ENCODE data around the gene MED13L.
"Not testable (repeated sequence)": the region's sequence is repeated elsewhere in the genome, so short reads cannot be mapped to it uniquely, and the experiment has no call there.

MED13L gene

DNA sequence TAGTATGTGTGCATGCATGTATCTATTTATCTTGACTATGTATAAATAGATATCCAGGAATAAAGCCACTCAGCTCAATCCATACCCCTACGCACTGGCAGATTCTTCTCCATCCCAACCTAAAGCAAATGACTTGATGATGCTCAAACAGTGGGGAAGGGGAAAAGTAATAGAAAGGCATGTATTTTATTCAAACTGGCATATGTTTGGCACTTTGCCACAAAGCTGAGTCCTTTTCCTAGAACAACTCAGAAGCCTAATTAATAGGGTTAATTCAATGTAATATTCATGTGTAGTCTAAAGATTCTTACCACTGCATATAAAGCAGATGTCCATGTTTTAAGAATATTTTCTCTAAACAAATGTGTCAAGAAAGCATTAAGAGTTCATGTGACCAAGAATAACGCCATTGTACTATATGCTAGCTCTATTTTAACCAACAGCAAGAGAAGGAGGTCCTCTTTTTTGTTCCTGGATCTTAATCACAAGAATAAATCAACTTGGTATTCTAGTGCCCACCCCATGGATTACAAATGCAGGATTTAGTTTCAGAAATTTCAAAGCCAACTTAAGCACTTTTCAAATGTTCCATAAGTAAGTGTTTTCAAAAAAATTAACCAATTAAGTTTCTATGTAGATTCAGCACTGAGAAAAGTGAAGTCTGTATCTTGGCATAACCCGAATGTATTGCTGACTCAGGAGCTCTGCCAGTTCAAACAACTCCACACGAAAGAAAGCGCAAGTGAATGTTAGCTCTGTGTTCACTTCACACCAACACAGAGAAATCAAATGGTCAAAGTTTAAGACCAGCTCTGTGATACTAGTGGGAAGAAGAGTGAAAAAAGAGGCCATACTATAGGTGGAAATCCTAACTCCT is 233.6 kb downstream of the MED13L start:
- no peak for DNase-seq

DNA sequence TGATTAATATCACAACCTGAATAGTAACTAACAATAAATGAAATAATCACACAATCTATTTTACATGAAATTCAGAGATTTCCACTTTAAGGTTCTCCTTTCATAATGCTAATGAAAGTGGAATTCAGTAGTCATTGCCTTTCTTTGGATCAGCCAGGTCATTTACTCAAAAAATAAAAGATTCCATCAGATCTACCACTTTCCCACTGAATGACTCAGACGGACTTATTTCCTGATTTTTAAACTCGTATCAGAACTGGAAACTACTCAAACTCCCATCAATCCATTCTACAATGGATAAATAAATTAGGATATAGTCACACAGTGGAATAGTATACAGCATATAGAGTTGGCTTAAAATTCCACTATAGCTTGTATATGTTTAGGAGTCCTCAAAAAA is 237.1 kb downstream of the MED13L start:
- DNase-seq, result no peak

DNA sequence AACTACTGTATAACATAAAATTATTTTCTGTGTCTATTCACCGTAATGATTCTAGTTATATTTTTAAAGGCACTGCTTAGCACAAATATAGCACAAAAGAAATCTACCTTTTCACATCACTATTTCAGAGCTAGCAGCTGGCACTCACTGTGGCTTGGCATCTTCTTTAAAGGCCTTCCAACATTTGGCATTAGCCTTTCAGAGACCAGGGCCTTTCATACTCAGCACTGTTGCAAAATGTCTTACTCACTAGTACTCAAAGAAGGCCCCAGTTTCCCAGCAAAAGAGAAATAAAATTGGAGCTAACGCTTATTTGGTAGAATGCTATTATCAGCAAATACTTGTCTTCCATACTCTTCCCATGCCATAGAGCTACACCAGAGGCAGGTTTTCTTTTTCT is 238.4 kb downstream of the MED13L start:
- DNase-seq, result no peak

DNA sequence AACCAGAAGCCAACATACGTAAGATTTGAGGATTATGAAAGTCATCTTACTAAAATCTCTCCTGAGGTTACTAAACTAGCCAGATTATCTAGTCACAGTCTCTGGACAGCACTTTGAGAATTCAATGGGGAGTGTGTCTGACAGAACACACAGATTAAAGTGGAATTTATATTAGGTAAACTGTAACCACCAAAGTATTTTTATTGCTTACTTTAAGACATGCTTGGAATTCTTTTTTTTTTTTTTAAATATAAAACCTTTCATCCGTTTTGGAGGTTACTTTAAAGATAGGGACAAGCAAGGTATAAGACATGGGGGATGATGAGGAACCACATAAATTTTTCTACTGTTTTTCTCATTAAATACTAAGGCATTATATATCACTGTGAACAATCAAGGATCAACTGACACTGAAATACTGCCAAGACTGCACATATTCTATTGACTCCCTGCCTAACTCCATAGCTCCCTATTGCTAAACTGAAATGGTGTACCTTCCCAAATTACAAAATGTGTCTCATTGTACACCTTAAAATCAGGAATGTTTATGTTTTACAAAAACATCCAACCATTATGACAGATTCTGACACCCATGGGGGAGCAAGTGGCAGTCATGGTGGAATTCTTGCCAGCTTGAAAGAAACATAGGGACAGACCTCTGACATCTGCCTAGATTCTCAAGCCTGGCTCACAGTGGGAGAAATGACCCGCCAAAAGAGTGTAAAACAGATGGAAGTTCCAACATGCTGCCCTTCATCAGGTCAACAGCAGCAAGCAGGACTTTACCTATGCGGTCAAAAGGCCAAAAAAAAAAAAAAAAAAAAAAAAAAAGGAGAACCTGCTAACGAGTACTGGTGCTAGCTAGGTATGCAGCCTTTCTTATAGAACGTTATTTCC is 239.3 kb downstream of the MED13L start:
- DNase-seq, result no peak

DNA sequence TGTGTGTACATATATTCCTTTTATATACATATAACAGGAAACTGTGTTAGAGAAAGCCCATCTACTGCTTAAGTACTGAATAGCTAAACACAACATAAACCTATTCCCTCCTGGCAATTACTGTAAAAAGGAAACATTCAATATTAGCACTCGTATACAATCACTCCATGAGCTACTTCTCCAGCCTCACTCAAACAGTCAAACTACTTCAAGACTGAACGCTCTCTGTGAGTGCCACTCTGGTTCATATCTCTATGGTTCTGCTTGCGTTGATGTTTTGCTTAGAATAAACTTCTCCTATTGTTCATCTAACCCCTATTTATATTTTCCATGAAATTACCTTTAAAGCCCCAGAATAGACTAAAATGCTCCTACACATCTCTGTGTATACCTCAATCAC is 243.7 kb downstream of the MED13L start:
- no peak for DNase-seq

DNA sequence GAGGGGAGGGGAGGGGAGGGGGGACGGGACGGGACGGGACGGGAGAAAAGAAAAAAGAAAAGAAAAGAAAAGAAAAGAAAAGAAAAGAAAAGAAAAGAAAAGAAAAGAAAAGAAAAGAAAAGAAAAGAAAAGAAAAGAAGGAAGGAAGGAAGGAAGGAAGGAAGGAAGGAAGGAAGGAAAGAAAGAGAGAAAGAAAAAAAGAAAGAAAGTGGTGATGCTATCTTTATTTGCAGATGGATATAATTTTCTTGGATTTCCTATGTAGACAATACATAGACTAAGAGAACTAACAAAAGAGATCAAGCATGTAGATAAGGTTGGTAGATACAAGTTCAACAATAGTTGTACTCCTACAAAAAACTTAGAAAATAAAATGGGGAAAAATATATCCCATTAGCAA is 245.9 kb downstream of the MED13L start:
- not testable (repeated sequence) for DNase-seq

DNA sequence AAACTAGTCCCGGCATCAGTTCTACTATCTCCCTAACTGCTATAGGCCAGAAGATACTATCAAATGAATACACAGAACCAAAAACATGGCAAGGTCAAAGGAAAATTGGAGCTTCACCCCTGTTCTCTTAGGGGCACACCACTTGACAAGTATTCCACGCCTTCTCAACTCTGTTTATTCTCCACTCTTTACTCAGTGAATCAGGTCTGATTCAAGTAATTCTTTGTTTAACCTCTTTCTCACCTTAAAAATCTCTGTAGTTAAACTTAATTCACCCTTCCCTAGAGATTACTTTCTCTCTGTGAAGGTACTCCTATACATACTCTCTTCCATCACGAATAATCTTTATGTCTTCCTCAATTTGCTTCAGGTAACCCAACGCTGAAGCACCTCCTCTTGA is 248.9 kb downstream of the MED13L start:
- no peak for DNase-seq

DNA sequence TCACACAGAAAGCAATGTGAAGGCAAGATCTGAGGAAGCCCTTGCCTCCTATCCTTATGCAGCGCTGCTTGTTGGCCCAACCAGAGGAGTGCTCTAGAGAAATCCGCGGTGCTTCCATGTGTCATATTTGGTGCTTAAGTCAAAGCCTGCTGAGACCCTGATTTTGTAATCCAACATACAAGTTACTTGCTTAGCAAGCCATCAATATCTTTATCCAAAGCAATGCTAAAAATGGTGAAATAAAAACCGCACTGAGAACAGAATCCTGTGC is 250.0 kb downstream of the MED13L start:
- DNase-seq, result no peak

DNA sequence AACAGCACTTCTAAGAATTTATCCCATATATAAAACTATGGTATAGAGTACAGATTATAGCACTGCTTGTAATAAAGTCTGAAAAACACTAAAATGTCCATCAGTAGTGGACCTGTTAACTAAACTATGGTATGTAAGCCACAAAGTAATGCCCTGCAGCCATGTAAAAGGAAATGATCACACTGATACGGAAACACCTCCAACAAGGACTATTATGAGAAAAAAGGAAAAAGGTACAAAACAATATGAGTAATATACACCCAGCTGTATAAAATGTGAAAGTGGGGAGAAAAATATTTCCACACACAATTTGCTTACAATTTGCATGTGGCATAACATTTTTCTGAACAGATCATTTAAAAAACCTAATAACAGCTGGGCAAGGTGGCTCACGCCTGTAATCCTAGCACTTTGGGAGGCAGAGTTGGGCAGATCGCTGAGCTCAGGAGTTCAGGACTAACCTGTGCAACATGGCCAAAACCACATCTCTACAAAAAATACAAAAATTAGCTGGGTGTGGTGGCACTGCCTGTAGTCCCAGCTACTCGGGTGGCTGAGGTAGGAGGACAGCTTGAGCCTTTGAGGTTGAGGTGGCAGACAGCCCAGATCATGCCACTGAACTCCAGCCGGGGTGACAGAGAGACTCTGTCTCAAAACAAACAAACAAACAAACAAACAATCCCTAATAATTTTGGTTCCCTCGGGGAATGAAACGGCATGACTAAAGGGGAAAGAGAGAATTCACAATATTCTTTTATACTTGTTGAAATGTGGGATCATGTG is 250.5 kb downstream of the MED13L start:
- DNase-seq, result no peak

DNA sequence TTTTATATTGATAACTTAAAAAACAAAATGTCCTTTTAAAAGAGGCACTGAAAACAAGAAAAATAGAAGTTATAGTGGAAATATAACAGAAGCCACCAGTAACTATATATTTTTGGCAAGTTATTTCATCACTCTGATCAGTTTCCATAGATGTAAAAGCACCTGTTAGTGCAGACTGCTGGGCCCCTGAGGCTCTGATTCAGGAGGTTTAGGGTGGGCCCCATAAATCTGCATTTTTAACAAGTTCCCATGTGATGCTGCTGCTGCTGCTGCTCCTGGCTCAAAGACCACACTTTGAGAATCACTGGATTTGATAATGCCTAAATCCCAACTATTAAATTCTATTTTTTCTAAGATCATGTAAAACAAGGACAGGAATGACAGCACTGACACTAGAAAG is 251.1 kb downstream of the MED13L start:
- DNase-seq, result no peak

DNA sequence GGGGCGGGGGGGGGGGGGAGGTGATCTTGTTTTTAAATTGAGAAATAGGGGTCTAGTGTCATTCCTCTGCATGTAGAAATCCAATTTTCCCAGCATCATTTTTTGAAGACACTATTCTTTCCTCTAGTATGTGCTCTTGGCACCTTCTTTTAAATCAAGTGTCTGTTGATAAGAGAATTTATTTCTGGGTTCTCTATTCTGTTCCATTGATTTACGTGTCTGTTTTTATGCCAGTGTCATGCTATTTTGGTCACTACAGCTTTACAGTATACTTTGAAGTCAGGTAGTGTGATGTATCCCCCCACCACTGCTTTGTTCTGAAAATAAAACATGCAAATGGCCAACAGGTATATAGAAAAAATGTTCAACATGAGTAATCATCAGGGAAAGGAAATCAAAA is 252.7 kb downstream of the MED13L start:
- DNase-seq, result no peak

DNA sequence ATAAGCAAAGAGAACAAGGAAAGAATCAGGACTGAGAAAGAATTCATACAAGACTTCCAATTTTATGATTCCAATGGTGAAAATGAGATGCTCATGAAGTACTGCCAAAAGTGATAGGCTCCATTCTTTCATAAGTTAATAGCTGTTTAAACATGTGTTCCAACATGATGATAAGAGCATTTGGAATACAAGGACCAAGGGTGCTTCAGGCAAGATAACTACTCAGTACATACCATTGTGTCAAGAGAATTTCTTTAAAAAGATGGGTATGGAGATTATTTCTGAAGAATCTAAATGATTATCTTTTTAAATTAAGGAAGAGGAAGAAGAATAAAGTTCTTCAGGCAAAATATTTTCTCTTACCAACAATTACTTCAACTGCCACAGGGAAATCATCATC is 258.1 kb downstream of the MED13L start:
- no peak for DNase-seq

DNA sequence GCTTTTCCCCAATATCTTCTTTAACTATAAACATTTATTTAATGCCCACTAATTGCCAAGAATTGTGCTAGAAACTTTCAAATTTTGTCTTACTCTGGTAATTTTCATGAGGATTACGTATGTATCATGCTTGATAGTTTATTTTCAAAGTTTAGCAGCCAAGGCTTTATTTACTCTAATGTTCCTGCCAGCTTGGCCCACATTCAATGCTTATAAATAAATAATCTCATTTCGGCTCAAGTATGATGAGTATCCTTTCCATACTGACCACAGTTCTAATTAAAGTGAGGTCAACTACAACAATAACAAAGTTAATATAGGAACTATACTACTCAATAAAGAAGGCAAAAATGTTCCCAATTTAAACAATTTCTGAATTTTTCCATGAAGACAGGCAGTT is 259.2 kb downstream of the MED13L start:
- no peak for DNase-seq

DNA sequence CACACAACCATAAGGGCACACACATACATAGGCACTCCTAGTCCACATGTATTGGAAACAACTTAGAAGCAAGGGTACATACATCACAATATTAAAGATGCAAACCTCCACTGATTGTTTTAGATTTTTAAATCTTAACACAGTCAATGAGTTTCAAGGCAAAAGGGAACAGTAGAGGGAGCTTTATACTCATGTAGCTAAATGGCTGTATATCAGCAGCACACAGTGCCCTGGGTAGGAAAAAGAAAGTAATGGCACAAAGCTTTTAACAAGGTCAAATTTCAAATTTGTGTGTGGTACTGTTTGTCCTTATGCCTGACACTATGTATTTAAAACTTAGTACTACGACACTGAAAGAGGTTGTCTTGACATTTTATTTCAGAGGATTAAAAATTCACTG is 262.0 kb downstream of the MED13L start:
- peak; percentile 37 for DNase-seq

DNA sequence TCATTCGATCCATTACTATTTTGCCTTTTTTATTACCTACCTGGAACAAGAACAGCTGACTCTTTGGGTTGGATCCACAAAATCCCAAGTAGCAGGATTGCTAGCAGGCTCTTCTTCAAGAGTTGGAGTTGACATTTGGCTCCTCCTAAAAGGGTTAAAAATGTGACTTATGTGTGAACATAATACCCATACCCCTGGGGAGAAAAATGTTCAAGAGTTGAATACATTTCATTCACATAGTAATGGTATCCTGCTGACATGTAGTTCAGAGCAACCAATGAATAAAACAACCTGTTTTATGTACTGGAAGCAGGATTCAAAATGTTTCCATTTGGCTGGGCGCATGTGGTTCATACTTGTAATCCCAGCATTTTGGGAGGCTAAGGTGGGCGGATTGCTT is 264.7 kb downstream of the MED13L start:
- DNase-seq, result no peak

DNA sequence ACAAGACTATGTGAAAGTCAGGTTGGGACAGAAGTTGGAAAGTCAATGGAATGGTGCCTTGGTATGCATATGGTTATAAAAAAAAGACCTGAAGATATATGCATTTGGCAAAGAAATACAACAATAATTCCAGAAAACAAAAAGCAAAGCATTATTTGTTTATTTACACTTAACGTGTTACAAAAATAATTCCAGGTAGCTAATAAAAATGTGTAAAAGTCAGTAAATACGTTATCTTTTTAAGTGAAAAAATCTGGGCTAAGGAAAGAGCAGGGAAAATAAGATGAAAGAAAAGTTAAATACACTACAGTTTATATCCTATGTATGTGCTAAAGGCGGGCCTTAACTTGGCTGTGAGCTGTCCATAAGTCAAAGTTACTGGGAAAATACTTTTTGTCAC is 266.3 kb downstream of the MED13L start:
- DNase-seq, result no peak

DNA sequence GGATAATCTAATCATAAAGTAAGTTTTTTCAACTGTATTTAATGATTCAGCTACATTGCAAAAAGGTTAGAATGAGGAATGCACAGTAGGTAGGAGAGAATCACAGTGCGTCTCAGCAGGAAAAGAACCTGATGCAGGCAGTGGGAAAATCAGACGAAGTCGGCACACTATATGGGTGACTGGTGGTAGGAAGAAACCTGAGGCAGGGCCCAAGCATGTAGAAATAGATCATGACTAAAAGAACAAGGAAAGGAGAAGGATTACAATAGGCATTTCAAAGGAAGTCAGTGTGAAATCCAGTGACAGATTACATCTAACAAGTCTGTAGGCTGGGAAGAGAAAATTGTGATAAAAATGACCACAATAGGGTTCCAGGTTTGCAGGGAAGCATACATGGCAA is 267.0 kb downstream of the MED13L start:
- no peak for DNase-seq

DNA sequence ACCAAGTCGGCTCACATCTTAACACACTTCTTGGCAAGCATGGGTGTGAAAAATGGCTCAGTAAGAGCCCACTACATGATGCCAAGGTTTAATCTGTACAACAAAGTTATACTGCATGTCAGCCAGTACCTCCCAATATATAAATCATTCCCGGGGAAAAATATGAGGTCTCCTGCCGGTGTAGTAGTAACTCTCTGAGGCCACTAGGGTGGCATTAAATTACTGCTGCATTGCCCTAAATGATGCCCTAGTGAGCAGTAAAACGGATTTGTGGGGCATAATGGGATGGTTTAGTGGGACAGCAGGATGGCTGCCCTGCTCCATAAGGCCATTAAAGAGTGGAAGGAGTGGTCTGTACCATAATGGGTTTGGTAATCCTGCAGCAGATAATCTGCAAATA is 267.7 kb downstream of the MED13L start:
- no peak for DNase-seq

DNA sequence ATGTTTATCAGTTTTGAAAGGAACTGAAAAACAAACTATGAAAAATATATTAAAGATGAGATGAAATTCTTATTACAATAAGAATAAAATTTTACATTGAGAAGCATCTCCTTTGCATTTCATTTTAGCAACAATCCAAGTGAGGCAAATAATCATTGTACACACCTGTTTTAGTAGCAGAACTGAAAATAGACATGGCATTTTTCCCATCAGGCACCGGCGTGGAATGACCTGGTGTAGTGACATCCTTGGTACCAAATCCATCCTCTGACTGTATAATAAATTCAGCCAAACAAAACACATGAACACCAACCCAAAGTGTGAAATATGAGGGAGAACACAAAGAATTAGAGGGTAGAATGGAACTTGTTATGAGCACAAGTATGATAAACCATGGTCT is 271.4 kb downstream of the MED13L start:
- no peak for DNase-seq

DNA sequence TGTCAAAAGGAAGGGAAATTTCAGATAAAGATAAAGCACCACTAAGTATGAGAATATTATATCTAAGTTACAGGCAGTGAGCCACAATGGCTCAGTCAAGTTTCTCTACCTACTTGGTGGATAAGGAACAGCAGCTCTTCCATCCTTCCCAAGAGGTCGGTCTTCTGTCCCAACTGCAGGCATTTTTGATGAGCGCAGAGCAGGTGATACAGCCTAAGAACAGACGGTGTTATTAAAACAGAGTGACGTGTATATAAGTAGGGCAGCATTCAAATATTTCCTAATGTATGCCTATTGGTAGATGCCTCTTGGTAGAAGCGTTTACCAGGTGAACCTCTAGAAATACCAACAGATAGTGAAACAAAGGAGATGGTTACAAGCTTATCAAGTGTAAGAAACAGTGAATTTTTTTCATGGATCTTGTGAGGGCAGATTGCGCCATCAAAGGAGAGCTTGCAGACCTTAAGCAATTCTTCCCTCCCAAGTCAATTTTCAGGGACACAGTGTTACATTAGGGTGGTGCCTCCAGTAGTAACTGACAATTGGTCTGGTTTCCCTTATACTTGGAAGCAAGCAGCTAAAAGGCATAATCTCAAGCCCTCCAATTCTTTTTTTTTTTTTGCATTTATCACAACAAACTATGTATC is 274.5 kb downstream of the MED13L start:
- DNase-seq, result no peak

DNA sequence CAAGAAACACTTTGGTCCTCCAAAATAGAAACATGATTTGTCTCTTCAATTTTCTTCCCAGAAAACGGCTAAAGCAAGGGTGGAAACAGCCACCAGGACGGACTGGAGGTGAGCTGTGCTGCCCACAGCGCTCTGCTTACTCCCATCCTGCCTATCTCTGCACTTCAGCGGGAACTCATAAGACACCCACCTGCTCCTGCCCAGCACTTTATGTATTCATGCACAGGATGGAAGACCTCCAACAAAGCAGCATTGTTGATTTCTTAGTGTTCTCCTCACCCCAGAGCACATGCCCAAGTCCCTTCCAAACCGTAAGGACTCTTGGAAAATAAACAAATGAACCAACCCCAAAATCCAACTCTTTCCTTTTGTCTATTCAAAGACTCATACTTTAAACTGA is 277.2 kb downstream of the MED13L start:
- no peak for DNase-seq

DNA sequence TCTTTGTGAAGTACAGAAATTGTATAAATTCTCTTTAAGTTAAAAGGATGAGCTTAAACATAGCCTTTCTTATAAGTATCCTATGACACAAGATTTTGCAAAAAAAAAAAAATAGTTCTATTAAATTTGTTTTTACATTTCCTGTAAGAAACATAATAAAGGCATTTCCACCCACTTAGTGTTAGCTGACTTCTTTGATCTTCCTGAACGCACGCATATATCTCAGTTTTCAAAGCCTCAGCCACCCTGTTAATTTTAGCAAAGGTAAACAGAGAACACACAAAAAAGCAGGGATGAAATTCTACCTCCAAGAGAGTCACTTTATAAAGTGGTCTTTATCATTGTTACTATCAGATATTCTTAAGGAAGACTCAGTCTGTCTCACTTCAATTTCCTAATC is 277.9 kb downstream of the MED13L start:
- no peak for DNase-seq
